Ascending aorta (tissue), 2 donors: Measurements from ENCODE around the gene SMIM15. TPM values are rescaled to one million over a fixed set of nuclear protein-coding genes. Genes with fewer than 3 reads are reported as not detected.

Source experiments
- DNase-seq, 2 donors: peaks; one replicate each; pipeline ENCODE4 v3.0.0-alpha.2; 2019; ENCODE audit warnings: low spot score in 2 of 2
- H3K27ac ChIP-seq, 2 donors: fragments of 200-600 bp; sonication (generic); one replicate each; pipeline ENCODE4 v1.5.1; 2016 to 2017; ENCODE audit warnings: mild to moderate bottlenecking in 1 of 2
- H3K27me3 ChIP-seq: fragments of 200-600 bp; sonication (generic); one replicate; pipeline ENCODE4 v1.5.1; 2017
- H3K36me3 ChIP-seq, 2 donors: fragments of 200-600 bp; sonication (generic); one replicate each; pipeline ENCODE4 v1.5.1; 2016
- H3K4me1 ChIP-seq, 2 donors: fragments of 200-600 bp; sonication (generic); one replicate each; pipeline ENCODE4 v1.5.1; 2016 to 2017; ENCODE audit warnings: mild to moderate bottlenecking in 1 of 2
- H3K4me3 ChIP-seq, 2 donors: fragments of 200-600 bp; sonication (generic); one replicate each; pipeline ENCODE4 v1.5.1; 2016 to 2017; ENCODE audit warnings: mild to moderate bottlenecking in 1 of 2
- H3K9me3 ChIP-seq, 2 donors: fragments of 200-600 bp; sonication (generic); one replicate each; pipeline ENCODE4 v1.5.1; 2016
- intact Hi-C: fragments of 100-400 bp; cut with DNase I; formaldehyde crosslinking; loops from one replicate; pipeline ENCODE4 v1.15.1; 2023
- total RNA-seq: library from RNA; depleted of rRNA; stranded (reverse); fragments of >200 nt; gene quantifications from one replicate; pipeline ENCODE4 v1.1.0, GENCODE V29; 2016
- TF ChIP-seq, protein P1 (sequence below), 3 experiments: fragments of 200-600 bp in 2 of 3; fragments of 450-650 bp in 1 of 3; sonication (generic) in 2 of 3; IDR thresholded peaks; one replicate each; pipeline ENCODE4 v1.5.1; 2016 to 2019; ENCODE audit warnings: antibody characterized with exemption in 3 of 3, mild to moderate bottlenecking in 1 of 3, moderate library complexity in 1 of 3

The SMIM15 gene
- total RNA-seq, 1 donor from 2014 or later: 22.4 TPM

DNA sequence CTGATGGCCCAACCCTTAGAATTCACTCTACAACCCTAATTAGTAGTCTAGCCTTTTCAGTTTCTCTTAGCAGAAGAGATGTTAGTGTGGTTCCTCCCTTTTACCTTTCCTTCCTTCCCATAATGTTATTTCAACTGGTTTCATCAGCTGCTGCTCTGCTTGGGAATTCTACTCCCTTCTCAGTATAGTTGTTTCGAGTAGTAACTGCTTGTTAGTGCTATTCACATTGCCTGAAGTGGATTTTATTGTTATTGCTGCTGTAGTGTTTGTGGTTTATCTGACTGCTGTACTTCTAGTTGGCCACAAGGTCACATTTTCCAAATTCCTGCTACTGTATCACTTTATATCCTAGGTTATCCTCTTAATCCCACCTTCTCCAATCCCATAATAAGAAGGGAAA lies 29.7 kb downstream of the SMIM15 start:
- H3K27ac ChIP-seq: no peak overlapping the region
- intact Hi-C loops: no loop called here
- H3K27me3 ChIP-seq: no peaks in the 10 kb centered on the region
- H3K4me3 ChIP-seq: no peak overlapping the region
- no peaks in the 10 kb centered on the region for H3K36me3 ChIP-seq
- TF ChIP-seq, protein P1, sequence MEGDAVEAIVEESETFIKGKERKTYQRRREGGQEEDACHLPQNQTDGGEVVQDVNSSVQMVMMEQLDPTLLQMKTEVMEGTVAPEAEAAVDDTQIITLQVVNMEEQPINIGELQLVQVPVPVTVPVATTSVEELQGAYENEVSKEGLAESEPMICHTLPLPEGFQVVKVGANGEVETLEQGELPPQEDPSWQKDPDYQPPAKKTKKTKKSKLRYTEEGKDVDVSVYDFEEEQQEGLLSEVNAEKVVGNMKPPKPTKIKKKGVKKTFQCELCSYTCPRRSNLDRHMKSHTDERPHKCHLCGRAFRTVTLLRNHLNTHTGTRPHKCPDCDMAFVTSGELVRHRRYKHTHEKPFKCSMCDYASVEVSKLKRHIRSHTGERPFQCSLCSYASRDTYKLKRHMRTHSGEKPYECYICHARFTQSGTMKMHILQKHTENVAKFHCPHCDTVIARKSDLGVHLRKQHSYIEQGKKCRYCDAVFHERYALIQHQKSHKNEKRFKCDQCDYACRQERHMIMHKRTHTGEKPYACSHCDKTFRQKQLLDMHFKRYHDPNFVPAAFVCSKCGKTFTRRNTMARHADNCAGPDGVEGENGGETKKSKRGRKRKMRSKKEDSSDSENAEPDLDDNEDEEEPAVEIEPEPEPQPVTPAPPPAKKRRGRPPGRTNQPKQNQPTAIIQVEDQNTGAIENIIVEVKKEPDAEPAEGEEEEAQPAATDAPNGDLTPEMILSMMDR (IDR thresholded peaks at IDR 0.05): no peak
- no peaks in the 10 kb centered on the region for H3K9me3 ChIP-seq
- no peaks in the 10 kb centered on the region for H3K4me1 ChIP-seq
- no peak for DNase-seq

DNA sequence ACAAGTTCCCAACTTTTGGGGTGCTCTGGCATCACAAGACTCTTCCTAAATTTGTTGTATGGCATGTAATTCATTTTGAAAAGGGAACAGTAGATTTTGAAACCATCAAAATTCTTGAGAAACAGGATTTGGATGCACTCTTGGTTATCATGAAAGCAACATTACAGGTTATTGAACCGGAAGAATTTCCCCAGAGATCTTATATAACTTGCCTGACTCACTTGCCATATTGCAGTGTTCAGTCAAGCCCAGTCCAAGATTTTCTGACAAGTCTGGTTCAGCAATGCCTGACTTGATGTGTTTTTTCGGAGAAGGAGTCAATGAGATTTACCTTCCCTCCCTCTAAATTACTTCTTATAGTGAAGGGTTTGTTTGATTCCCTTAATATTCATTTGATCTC lies 32.0 kb downstream of the SMIM15 start:
- H3K9me3 ChIP-seq: no peaks in the 10 kb centered on the region
- intact Hi-C loops: no loop called here
- H3K4me3 ChIP-seq: no peak overlapping the region

DNA sequence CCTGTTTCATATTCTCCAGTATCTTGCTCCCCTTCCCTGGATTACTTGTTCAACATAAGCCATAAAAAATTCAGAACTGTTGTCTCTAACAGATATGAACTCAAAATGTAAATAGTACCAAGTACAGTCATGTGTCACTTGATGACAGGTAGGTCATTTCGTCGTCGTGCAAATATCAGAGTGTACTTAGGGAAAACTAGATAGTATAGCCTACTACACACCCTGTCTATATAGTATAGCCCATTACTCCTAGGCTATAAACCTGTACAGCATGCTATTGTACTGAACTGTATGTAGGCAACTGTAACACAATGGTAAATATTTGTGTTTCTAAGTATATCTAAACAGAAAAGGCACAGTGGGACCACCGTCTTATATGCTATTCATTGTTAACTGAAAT lies 39.1 kb downstream of the SMIM15 start:
- TF ChIP-seq, protein P1 (IDR thresholded peaks at IDR 0.05): no peak
- no peaks in the 10 kb centered on the region for H3K36me3 ChIP-seq
- DNase-seq: no peak
- H3K27ac ChIP-seq: no peak overlapping the region
- intact Hi-C loops: no loop called here
- H3K4me3 ChIP-seq: no peak overlapping the region
- H3K9me3 ChIP-seq: no peaks in the 10 kb centered on the region
- no peaks in the 10 kb centered on the region for H3K27me3 ChIP-seq
- no peaks in the 10 kb centered on the region for H3K4me1 ChIP-seq

More for the DNA sequence above, 32.0 kb downstream of the SMIM15 start:
- Histone ChIP-seq H3K27me3 (no peaks in the 10 kb centered on the region), H3K36me3 (no peaks in the 10 kb centered on the region), H3K4me1 (no peaks in the 10 kb centered on the region), H3K27ac (no peak overlapping the region)
- TF ChIP-seq, protein P1 (IDR thresholded peaks at IDR 0.05): no peak
- no peak for DNase-seq

DNA sequence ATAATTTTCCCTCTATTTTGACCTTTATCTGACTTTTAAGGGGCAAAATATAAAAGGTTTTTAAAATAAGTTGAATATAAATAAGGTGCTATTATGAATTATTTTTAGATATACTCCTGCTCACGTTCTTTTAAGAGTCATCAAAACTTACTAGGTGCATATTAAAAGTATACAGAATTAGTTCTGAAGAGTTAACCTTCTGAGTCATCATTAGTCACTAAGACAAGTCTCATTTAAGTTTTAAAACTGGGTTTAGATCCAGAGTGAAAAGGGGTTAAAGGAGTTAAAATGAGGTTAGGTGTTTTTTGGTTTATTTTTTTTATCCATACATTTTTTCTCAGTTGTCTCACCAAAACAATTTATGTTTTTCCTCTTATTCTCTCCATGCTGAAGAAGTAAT lies 41.7 kb downstream of the SMIM15 start:
- no peaks in the 10 kb centered on the region for H3K9me3 ChIP-seq
- H3K4me1 ChIP-seq: no peaks in the 10 kb centered on the region
- DNase-seq: no peak
- H3K36me3 ChIP-seq: no peaks in the 10 kb centered on the region
- H3K27me3 ChIP-seq: no peaks in the 10 kb centered on the region
- no peak overlapping the region for H3K4me3 ChIP-seq
- TF ChIP-seq, protein P1 (IDR thresholded peaks at IDR 0.05): no peak
- no peak overlapping the region for H3K27ac ChIP-seq
- intact Hi-C loops: no loop called here

DNA sequence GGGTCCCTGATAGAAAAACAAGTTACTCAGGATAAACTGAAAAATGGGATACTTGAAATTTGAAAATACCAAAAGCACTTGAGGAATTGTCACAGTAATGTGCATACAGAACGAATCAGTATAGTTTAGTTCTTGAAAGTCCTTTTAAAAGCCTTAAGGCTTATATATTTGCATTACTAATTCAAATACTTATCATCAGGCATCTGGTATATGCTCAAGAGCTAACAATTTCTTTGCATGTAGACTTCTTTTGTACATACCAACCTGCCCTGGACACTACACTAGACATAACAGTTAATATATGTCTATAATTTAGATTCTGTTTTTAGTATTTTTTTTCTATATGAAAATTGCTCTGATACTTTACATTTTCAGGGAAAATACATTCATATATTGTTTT lies 43.2 kb downstream of the SMIM15 start:
- Histone ChIP-seq H3K27ac (no peak overlapping the region), H3K4me3 (no peak overlapping the region), H3K9me3 (no peaks in the 10 kb centered on the region), H3K4me1 (no peaks in the 10 kb centered on the region), H3K36me3 (no peaks in the 10 kb centered on the region), H3K27me3 (no peaks in the 10 kb centered on the region)
- no peak for DNase-seq
- intact Hi-C loops: no loop called here
- TF ChIP-seq, protein P1 (IDR thresholded peaks at IDR 0.05): no peak

DNA sequence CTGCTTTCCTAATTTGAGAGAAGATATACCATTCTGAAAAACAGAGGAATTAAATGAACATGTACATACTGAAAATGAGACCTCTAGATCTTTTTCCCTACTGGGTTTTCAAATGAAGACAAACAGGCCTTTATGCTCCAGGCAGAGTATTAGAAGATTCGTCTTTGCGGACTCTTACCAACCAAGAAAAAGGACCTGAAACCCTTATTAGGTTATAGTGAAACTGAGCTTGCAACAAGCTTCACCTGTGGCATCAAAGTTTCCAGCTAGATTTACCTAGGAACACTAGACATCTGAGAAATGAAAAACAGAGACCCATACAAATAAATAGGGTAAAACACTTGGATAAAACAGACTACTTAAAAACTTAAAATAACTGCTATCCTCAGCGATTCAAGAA lies 46.3 kb downstream of the SMIM15 start:
- H3K27me3 ChIP-seq: no peaks in the 10 kb centered on the region
- H3K27ac ChIP-seq: no peak overlapping the region
- intact Hi-C loops: no loop called here
- no peaks in the 10 kb centered on the region for H3K36me3 ChIP-seq
- TF ChIP-seq, protein P1 (IDR thresholded peaks at IDR 0.05): no peak
- no peaks in the 10 kb centered on the region for H3K4me1 ChIP-seq
- H3K9me3 ChIP-seq: no peaks in the 10 kb centered on the region
- H3K4me3 ChIP-seq: no peak overlapping the region
- DNase-seq: no peak
